Measurements from ENCODE around the gene B2M.

DNA sequence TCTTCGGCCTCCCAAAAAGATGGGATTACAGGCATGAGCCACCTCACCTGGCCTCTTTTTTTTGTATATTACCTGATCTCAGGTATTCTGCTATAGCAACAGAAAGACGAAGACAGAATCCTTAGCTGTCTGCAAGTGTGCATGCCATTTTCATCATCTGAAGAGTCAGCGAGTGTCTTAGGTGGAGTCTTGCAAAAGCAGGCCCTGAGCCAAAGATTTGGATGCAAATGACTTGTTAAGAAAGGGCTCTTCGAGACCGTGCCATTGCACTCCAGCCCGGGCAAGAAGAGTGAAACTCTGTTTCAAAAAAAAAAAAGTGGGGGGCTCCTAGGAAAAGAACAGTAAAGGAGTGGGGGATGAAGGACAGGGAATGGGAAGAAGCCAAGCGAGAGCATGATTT lies 14.8 kb downstream of the B2M start:
- TF ChIP-seq, protein P1, sequence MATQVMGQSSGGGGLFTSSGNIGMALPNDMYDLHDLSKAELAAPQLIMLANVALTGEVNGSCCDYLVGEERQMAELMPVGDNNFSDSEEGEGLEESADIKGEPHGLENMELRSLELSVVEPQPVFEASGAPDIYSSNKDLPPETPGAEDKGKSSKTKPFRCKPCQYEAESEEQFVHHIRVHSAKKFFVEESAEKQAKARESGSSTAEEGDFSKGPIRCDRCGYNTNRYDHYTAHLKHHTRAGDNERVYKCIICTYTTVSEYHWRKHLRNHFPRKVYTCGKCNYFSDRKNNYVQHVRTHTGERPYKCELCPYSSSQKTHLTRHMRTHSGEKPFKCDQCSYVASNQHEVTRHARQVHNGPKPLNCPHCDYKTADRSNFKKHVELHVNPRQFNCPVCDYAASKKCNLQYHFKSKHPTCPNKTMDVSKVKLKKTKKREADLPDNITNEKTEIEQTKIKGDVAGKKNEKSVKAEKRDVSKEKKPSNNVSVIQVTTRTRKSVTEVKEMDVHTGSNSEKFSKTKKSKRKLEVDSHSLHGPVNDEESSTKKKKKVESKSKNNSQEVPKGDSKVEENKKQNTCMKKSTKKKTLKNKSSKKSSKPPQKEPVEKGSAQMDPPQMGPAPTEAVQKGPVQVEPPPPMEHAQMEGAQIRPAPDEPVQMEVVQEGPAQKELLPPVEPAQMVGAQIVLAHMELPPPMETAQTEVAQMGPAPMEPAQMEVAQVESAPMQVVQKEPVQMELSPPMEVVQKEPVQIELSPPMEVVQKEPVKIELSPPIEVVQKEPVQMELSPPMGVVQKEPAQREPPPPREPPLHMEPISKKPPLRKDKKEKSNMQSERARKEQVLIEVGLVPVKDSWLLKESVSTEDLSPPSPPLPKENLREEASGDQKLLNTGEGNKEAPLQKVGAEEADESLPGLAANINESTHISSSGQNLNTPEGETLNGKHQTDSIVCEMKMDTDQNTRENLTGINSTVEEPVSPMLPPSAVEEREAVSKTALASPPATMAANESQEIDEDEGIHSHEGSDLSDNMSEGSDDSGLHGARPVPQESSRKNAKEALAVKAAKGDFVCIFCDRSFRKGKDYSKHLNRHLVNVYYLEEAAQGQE (IDR thresholded peaks at IDR 0.05; ENCODE audit: insufficient read depth in 1 of 2, low read depth in 2 of 2, low read length in 2 of 2): no peak
- no peak for TF ChIP-seq POLR2AphosphoS5 (IDR thresholded peaks at IDR 0.05; ENCODE audit: low read depth, low read length)
